OCI-LY3 (cell line): ENCODE data around the gene INS.
A peak's percentile ranks its signal among the peaks of the same experiment; 100 is the strongest.

ENCODE experiments used
- H2AFZ ChIP-seq: fragments of 200-600, 300-600 bp; shearing (Covaris generic); 2 replicates; pipeline ENCODE4 v1.6.0; 2014; ENCODE audit warnings: antibody characterized with exemption, low read depth, low read length
- H3K27ac ChIP-seq: fragments of 200-600, 300-600 bp; sonication (generic); 2 replicates; pipeline ENCODE4 v1.5.1; 2014; ENCODE audit warnings: mild to moderate bottlenecking, low read length, moderate library complexity, mixed read lengths
- H3K27me3 ChIP-seq: fragments of 200-600, 300-600 bp; sonication (generic); 2 replicates; pipeline ENCODE4 v1.6.1; 2014; ENCODE audit warnings: low read depth, low read length, mixed read lengths
- H3K36me3 ChIP-seq: fragments of 200-600, 300-600 bp; sonication (generic); replicated peaks from 2 replicates; pipeline ENCODE3; 2014; ENCODE audit warnings: low read depth, low read length, mixed read lengths
- H3K4me1 ChIP-seq: fragments of 300-600, 200-600 bp; sonication (generic); 2 replicates; pipeline ENCODE4 v1.6.1; 2014; ENCODE audit warnings: low read length, mixed read lengths
- H3K4me2 ChIP-seq: fragments of 200-600, 300-600 bp; sonication (generic); 2 replicates; pipeline ENCODE4 v1.6.1; 2014; ENCODE audit warnings: low read length, mixed read lengths
- H3K4me3 ChIP-seq: fragments of 300-600, 200-600 bp; sonication (generic); 2 replicates; pipeline ENCODE4 v1.5.1; 2014; ENCODE audit warnings: antibody characterized with exemption, mild to moderate bottlenecking, low read length, moderate library complexity
- H3K79me2 ChIP-seq: fragments of 300-600, 200-600 bp; shearing (Covaris generic); 2 replicates; pipeline ENCODE4 v1.6.1; 2014; ENCODE audit warnings: mild to moderate bottlenecking, low read length, mixed read lengths
- H3K9ac ChIP-seq: fragments of 300-600, 200-600 bp; shearing (Covaris generic); 2 replicates; pipeline ENCODE4 v1.6.0; 2014; ENCODE audit warnings: mild to moderate bottlenecking, low read length, moderate library complexity
- H3K9me3 ChIP-seq: fragments of 200-600, 300-600 bp; shearing (Covaris generic); 2 replicates; pipeline ENCODE4 v1.6.1; 2014; ENCODE audit warnings: low read length, mixed read lengths; ENCODE audit not compliant: insufficient read depth
- H4K20me1 ChIP-seq: fragments of 200-600, 300-600 bp; sonication (generic); 2 replicates; pipeline ENCODE4 v1.6.1; 2016; ENCODE audit warnings: low read length, mixed read lengths; ENCODE audit not compliant: insufficient read depth
- EZH2phosphoT487 ChIP-seq: fragments of 200-600 bp; shearing (Covaris generic); IDR thresholded peaks from 2 replicates; pipeline ENCODE4 v1.6.1; 2018; ENCODE audit warnings: antibody characterized with exemption, mixed run types, low read depth
- TF ChIP-seq, protein P1 (sequence below): fragments of 200-600, 300-600 bp; sonication (generic); IDR thresholded peaks from 2 replicates; pipeline ENCODE4 v1.5.1; 2014; ENCODE audit warnings: antibody characterized with exemption, low read length, low read depth

INS gene

DNA sequence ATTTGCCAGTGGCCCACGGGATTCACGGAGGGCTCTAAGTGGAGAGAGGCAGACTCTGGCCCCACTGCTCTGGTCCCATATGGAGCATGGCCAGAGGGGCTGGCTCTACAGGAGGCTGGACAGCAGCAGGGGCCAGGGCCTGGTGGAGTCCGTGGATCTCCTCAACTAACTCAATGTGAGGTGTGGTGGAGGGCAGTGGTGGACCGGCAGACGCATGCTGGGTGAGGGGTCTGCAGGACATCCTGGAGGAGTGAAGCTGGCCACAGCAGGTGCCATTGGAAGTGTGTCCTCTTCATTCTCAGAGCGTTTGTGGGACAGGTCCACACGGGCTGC is 37.4 kb downstream of the INS start:
- Histone ChIP-seq H4K20me1 (no peaks in the 10 kb centered on the region), H3K4me1 (no peaks in the 10 kb centered on the region), H3K9me3 (no peaks in the 10 kb centered on the region), H3K9ac (no peak overlapping the region), H3K36me3 (no peaks in the 10 kb centered on the region), H2AFZ (no peak overlapping the region), H3K79me2 (no peaks in the 10 kb centered on the region), H3K27me3 (peaks cover 12% of the 10 kb centered on the region), H3K4me3 (no peak overlapping the region), H3K4me2 (no peak overlapping the region), H3K27ac (no peak overlapping the region)
- TF ChIP-seq, protein P1, sequence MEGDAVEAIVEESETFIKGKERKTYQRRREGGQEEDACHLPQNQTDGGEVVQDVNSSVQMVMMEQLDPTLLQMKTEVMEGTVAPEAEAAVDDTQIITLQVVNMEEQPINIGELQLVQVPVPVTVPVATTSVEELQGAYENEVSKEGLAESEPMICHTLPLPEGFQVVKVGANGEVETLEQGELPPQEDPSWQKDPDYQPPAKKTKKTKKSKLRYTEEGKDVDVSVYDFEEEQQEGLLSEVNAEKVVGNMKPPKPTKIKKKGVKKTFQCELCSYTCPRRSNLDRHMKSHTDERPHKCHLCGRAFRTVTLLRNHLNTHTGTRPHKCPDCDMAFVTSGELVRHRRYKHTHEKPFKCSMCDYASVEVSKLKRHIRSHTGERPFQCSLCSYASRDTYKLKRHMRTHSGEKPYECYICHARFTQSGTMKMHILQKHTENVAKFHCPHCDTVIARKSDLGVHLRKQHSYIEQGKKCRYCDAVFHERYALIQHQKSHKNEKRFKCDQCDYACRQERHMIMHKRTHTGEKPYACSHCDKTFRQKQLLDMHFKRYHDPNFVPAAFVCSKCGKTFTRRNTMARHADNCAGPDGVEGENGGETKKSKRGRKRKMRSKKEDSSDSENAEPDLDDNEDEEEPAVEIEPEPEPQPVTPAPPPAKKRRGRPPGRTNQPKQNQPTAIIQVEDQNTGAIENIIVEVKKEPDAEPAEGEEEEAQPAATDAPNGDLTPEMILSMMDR: no peak; the same call in 1 of the 2 replicates
- TF ChIP-seq EZH2phosphoT487: no peak

DNA sequence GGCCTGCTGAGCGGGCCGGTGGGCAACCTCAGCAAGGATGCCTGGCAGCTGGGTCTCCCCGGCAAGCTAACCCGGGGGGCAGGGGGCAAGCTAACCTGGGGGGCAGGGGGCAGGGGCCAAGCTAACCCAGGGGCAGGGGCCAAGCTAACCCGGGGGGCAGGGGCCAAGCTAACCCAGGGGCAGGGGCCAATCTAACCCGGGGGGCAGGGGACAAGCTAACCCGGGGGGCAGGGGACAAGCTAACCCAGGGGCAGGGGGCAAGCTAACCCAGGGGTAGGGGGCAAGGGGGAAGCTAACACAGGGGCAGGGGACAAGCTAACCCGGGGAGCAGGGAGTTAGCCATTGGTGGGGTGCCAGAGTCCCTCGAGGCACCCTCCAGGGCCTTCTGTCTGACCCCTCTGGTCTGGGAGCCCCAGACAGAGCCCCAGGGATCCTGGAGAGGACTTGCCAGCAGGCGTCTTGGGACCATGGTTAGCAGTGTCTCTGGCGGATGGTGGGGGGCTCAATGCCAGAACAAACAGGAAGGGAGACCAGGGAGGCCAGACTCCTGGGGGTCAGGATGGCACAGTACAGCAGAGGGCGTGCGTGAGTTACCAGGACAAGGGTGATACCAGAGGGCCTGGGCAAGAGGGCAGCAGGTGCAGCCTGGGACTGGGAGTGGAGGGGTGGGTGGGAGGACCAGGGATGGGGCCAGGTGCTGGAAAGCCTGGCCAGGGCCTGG is 37.9 kb downstream of the INS start:
- H3K36me3 ChIP-seq: no peaks in the 10 kb centered on the region
- H3K79me2 ChIP-seq: no peaks in the 10 kb centered on the region
- no peaks in the 10 kb centered on the region for H4K20me1 ChIP-seq
- H3K4me3 ChIP-seq: no peak overlapping the region
- peaks cover 17% of the 10 kb centered on the region for H3K27me3 ChIP-seq
- H3K4me2 ChIP-seq: no peak overlapping the region
- TF ChIP-seq EZH2phosphoT487: no peak
- TF ChIP-seq, protein P1: peak; percentile 61
- no peaks in the 10 kb centered on the region for H3K4me1 ChIP-seq
- no peaks in the 10 kb centered on the region for H3K9me3 ChIP-seq
- no peak overlapping the region for H3K9ac ChIP-seq
- H2AFZ ChIP-seq: no peak overlapping the region
- H3K27ac ChIP-seq: no peak overlapping the region

DNA sequence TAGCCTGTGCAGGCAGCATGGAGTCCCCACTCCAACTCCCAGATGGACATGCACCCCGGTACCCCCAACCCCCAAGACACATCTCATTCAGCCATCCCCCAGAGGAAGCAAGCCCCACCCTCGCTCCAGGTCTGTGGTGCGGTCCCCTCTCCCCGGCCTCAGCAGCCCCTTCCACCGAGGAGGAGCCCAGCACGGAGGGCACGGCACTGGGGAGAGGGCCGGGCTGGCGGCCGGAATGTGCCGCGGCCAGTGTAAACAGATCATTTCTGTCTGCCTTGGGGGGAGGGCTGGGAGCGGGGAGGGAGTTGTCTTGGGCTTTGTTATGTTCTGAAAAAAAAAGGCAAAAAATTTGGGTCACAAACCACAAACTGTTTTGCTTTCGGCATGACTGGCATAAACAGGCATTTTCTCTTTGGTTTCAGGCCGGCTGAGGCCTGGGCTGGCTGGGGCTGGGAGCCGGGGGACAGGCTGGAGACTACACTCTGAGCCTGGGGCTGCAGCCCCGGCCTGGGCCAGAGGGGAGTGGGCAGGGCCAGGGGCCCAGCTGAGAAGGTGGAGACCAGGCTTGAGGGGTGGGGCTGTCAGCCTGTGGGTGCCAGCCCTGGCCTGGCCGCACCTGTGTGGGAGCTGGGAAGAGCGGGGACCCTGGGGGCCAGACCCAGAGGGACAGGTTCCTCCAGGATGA is 38.6 kb downstream of the INS start:
- no peaks in the 10 kb centered on the region for H3K9me3 ChIP-seq
- no peaks in the 10 kb centered on the region for H3K79me2 ChIP-seq
- no peak for TF ChIP-seq EZH2phosphoT487
- TF ChIP-seq, protein P1: no peak
- no peak overlapping the region for H3K27ac ChIP-seq
- no peak overlapping the region for H3K9ac ChIP-seq
- no peaks in the 10 kb centered on the region for H4K20me1 ChIP-seq
- H3K4me2 ChIP-seq: no peak overlapping the region
- no peaks in the 10 kb centered on the region for H3K4me1 ChIP-seq
- H3K4me3 ChIP-seq: no peak overlapping the region
- H3K36me3 ChIP-seq: no peaks in the 10 kb centered on the region
- no peak overlapping the region for H2AFZ ChIP-seq
- H3K27me3 ChIP-seq: peaks cover 24% of the 10 kb centered on the region

DNA sequence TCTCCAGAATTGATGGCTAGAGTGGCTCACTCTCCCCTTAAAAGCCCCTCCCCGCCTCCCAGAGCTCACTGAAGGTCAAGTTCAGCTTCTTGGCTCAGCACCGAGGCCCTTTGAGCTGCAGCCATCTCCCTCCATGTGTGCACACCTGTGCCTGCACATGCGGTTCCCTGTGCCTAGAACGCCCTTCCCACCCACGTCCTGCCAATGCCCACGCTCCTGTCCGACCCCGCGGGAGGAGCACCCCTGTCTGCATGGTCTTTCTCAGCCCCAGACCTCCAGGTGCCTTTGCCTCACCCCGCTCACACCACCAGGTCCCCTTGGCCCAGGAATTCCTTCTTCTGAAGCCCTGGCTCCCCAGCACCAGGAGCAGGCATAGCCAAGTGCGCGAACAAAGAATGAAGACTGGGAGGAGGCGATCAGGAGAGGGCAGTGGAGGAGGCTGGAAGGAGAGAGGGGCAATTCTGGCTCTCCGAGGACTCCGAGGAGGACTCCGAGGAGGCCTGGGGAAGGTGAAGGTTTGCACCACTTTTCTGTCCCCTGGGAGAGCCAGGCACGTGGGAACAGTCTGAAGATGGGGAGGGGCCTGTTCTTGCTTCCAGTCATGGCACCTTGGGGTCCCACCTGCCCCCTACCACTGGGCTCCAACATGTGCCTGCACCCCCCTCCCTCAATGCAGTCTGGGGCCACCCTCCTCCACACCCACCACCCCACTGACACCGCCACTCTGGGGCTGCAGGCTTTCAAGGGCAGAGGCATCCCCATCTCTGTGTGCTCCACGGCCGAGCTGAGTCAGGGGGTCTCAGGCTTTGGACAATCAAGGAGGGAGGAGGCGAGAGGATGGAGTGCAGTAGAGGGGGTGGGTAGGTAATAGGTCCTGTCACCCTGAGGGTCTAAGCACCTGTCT is 39.5 kb downstream of the INS start:
- Histone ChIP-seq H2AFZ (no peak overlapping the region), H3K79me2 (no peaks in the 10 kb centered on the region), H4K20me1 (no peaks in the 10 kb centered on the region), H3K4me2 (no peak overlapping the region), H3K9me3 (no peaks in the 10 kb centered on the region), H3K4me1 (no peaks in the 10 kb centered on the region), H3K4me3 (no peak overlapping the region), H3K27ac (no peak overlapping the region), H3K27me3 (peaks cover 28% of the 10 kb centered on the region), H3K36me3 (no peaks in the 10 kb centered on the region), H3K9ac (no peak overlapping the region)
- no peak for TF ChIP-seq EZH2phosphoT487
- TF ChIP-seq, protein P1: no peak
